GM18867 (cell line): ENCODE results near the gene EXOC6B.

Source experiments
- ATAC-seq: cut with Tn5 transposase; IDR thresholded peaks from one replicate; pipeline ENCODE4 v1.9.1; 2021; ENCODE audit warnings: mild to moderate bottlenecking, moderate library complexity; ENCODE audit not compliant: unreplicated experiment

The EXOC6B gene

DNA sequence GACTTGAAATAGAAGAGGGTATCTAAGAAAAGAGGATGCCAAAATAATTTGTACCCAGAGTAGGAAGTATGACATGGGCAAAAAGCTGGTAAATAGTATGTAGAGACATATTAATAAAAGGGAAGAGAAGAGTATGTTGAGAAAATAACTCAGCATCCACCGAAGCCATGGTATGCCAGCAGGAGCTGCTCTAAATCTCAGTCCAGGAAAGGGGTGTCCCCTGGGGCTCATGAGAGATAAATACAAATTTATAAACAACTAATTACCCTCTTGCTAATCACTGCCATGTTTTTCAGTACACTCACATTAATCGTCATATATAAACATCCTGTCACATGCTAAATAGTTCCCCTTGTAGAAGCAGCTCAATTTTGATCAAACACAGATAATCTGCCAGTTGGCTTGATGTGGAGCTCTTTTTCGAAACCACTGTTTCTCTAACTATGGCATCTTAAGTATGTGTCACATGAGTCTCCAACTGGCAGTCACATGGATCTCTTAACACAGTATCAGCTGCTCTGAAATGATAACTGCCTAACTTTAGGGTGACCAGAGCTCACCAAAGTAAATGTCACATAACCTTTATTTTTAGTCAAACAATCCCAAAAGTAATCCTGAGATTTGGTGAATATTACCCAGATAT is 31.9 kb downstream of the EXOC6B start:
- ATAC-seq: no peak

DNA sequence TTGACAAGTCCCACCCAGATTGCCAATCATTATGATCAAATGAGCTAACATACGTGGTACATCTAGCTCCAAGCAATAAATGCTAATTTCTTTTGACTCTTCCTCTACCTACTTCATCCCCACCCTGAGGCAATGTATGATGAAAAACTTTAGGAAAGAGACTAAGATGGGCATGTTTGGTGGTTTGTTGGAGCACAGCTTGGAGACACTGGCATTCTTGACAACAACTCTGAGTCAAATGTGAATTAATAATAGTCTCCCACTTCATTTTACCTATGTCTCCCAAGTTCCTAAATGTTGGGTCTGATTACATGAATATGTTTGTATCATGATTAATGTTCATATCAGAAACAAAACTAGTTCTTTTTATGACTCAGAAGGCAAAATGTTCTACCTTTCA is 36.6 kb downstream of the EXOC6B start:
- no peak for ATAC-seq

DNA sequence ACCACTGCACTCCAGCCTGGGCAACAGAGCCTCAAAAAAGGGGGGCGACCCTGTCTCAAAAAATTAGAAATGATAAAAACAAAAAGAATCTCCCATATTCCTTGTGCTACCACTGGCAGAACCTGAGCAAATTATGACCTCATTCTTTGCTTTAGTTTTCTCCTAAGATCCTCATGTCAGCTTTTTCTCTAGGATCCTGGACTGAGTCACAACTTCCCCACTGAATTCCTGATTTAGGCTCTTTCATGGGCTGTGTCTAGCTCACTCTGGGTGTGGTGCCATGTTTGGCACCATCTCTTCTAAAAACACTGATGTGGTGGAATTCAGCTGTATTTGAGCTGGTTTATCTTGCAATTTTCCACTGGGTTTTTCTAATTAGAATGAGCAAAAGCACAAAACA is 37.1 kb downstream of the EXOC6B start:
- ATAC-seq: no peak

DNA sequence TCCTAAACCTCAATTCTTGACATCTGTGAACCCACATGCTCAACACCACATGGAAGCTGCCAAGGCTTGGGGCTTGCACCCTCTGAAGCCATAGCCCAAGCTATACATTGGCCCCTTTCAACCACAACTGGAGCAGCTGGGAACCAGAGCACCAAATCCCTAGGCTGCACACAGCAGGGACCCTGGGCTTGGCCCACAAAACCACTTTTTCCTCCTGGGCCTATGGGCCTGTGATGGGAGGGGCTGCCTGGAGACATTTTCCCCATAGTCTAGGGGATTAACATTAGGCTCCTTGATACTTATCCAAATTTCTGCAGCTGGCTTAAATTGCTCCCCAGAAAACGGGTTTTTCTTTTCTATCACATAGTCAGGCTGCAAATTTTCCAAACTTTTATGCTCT is 40.3 kb downstream of the EXOC6B start:
- no peak for ATAC-seq

DNA sequence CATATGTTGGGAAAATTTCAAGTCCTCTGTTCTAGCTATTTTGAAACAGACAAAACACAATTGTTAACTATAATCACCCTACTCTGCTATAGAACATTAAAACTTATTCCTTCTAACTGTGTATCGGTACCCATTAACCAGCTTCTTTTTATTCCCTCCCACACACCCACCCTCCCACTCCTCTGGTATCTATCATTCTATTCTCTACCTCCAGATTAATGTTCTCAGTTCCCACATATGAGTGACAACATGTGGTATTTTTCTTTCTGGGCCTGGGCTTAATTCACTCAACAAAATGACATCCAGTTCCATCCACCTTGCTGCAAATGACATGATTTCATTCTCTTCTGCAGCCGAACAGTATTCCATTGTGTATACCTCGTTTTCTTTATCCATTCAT is 43.3 kb downstream of the EXOC6B start:
- ATAC-seq: no peak

DNA sequence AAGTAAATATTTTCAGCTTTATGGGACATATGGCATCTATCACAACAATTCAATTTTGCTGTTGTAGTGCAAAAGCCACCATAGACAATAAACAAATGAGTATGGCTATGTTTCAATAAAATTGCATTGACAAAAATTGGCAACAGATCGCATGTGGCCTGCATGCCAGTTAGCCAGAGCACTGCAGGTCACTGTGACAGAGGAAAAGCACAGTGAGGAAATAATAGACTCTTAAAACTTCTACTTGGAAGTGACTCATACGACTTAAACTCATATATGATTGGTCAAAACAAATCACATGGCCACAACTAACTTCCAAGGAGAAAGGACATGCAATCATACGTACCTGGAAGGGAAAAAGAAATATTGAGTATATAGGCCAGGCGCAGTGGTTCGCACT is 44.4 kb downstream of the EXOC6B start:
- no peak for ATAC-seq

DNA sequence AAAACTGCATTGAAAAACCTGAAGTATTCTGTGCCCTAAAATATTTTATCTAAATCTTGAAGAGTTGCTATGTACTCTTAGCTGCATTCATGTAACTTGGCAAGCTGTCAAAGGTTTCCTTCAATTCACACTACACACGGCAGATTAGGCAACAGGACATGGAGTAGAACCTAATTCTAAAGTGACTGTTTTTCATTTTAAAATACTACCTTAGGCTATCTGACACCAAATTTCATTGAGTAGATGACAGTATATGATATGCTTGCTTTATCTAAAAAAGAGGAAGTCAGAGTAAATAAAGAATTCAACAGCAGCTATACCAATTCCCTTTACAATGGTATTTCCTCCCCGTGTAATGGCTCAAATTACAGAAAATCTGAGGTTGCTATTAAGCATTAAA is 45.4 kb downstream of the EXOC6B start:
- no peak for ATAC-seq

DNA sequence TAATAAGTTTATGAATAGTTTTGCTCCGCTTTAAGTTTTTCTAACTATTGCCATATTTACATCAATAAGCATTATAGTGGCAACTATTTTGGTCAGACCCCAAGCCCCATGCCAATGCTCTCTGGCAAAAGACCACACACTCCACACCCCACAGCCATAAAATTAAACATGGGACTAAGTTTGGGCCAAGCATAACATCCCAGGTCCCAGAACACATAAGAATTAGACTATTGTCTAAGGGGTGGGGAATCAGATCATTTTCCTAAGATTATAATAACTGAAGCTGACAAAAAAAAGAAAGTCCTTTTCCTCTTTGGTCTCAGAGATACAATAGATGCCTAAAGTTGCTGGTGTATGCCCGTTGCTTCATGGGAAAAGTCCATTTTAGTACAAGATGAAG is 46.3 kb downstream of the EXOC6B start:
- ATAC-seq: no peak

DNA sequence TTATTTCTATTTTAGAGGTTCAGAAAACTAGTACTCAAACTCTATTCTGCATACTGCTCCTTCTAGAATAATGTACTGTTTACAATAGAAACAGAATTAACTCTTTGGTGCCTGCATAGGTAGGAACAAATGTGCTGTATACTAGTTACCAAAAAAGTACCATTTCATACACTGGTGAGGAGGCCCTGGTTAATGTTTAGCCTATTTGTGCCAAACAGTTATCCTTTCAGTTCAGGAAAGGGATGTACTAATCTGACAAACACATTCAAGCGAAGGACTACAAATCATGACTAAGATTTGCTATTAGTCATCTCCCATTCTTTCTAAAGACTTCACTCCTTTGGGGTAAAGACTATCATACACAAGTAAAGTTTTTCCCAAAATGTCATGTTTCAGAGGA is 47.4 kb downstream of the EXOC6B start:
- ATAC-seq: no peak

DNA sequence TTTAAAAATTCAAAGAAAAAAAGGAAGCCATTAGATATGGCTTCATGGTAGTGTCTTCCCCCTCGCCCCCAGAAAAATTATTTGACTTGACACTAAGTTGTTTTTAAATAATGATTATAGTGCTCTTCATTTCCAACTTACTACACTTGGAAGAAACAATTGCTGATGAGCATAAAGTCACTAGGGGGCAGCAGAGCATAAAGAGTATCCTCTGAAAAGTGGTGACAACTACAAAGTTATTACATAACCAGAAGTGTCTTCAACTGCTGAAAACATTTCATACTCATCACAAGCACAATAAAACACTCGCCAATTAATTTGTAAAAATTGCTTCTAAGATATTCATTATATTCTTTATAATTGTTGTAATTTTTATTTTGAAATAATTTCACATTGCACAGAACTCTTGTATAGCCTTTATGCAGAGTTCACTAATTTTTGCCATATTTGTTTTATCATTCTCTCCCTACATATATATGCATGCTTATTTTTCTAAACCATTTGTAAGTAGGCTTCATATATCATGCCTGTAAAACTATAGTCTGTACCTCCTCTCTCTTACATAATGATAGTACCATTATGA is 54.9 kb downstream of the EXOC6B start:
- ATAC-seq: peak; percentile 61

DNA sequence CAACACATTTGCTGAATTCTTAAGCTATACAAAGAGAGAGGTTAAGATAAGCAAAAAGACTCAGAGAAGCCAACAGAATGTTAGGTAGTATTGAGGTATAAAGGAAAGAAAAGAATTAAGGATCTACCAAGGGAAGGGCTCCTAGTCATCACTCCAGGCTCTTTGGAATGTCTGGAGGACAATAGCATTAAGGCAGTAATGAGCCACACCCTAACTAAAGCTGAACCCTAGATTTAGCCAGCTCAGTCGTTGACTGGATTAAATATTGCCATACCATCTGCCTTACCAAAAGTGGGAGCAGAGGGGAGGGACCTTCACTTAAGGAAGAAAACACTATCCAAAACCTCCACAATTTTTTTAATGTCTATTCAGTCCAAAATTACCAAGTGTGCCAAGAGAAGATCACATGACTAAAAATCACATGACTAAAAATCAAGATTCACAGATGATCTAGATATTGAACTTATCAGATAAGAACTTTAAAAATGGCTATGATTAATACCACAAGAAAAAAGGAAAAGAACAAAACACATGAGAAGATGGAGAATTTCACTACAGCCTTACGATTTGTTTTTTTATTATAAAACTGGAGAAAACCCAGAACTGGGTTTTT is 59.7 kb downstream of the EXOC6B start:
- ATAC-seq: no peak

DNA sequence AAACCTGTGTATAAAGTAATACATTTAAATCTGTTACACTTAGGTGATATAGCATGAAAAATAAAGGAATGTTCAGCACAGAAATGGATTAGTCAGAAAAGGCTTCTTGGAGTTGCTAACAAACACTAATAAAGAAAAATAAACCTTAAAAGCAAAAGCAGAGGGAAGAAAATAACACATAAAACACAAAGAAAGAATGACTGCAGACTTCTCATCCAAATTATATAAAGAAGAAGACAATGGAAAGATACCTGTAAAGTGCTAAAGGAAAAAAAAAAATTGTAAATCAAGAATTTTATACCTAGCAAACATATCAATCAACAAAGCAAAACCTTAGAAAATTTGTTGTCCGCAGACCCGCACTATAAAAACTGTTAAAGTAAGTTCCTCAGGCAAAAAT is 63.6 kb downstream of the EXOC6B start:
- ATAC-seq: no peak

DNA sequence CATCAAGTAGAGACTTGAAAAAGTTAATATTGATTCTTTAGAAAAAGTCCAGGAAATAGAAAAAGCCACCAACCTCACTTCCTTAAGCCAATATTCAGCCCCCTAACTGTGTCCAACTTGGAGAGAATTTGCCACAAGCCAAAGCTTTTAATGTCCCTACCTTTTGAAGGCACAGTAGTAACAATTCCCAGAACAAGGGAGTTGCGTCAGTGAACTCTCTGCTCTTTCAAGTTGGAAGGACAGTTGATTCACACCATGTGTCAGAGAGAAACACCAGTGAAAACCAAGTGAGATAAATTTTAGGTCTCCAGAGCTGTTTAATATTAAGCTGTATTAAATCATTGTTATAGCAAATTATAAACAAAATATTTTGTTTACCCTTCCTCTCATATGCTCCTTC is 66.1 kb downstream of the EXOC6B start:
- ATAC-seq: no peak

DNA sequence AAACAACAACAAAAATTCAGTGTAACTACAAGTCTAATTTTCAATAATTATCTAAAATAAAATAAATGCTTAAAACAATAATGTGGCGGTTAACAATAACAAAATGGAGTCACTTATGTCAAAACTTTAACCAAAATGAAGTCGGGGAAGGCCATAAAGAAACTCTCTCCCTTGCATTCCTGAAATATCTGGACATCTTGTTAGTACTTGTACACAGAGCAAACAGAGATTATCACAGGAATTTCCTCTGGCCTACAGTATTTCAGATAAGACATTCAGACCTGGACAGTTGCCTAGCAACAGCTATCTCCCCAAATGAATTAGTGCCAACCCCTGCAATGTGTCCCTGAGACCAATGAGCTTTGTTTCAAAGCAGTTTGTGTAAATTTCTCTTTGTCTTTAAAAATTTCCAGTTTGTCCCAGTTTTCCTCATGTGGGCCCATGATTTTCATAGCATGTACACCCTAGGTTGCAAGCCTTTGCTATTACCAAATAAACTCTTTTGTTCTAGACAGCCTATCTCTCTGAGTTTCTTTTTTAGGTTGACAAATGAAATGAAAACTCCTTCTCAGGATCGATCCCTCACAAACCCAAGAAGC is 68.6 kb downstream of the EXOC6B start:
- no peak for ATAC-seq

DNA sequence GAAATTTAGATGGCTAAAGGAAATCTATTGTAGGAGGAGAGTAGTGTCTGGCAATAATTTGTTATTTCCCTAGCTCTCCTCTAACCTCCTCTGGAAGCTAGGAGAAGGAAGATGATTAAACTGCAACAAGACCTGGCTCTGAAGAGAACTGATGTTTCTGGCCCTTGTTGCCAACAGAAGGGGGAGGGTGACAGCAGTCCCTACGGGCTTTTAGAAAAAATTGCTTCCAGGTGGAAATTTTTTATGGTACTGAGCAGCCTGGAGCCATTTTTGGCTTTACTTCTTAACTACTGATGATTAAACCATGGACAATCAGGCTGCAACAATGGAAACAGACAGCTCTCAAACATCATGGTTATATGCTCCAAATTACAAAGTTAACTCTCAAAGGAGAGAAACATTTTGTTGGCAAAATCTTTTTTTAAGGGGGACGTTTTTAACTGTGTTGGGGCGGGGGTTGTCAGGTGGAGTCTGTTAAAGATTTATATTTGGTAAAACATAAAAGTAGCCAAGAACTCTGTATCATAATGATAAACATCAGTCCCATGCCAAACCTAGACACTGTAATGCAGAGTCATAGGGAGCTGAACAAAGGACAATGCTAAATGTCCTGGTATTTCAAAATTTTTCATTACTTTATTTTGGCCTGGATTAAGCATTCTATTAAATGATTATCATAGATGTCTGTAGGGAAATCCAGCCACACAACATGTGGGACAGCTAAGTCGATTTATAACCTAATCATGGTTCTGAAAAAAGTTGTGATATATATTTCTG is 70.0 kb downstream of the EXOC6B start:
- no peak for ATAC-seq

DNA sequence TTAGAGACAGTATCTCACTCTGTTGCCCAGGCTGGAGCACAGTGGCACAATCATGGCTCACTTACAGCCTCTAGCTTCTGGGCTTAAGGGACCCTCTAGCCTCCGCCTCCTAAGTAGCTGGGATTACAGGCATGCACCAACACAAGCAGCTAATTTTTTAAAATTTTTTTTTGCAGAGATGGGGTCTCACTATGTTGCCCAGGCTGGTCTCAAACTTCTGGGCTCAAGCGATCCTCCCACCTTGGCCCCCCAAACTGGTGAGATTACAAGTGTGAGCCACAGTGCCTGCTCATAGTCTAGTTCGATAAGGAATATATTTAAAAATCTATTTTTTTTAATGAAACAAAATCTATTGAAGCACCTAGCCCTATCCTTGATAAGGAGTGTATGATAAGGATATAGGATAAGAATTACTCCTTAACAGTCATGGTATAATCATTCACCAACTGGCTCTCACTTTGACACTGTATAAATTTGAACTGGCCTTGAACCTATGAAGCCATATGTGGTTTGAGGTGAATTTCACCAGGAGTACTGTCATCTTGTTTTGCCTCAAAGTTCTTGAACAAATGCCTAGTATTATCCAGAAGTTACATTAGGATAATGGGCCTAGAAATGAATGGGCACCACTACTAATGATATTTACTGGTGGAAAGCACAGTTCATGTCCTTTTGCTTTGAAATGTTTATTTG is 71.1 kb downstream of the EXOC6B start:
- no peak for ATAC-seq

DNA sequence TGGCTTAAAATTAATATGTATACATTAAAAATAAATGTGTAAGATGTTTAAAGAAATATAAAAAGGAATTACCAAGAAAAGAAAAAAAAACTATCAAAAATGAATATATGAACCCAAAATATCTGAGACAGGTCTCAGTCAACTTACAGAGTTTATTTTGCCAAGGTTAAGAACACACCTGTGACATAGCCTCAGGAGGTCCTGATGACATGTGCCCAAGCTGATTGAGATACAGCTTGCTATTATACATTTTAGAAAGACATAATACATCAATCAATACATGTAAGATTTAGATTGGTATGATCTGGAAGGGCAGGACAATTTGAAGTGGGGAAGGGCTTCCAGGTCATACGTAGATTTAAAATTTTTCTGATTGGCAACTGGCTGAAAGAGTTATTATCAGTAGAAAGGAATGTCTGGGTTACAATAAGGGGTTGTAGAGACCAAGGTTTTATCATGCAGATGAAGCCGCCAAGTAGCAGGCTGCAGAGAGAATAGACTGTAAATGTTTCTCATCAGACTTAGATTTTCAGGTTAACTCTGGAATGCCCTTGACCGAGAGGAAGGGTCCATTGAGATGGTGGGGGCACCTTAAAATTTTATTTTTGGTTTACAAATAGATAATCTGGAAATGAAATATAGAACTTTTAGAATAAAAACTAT is 74.7 kb downstream of the EXOC6B start:
- no peak for ATAC-seq

DNA sequence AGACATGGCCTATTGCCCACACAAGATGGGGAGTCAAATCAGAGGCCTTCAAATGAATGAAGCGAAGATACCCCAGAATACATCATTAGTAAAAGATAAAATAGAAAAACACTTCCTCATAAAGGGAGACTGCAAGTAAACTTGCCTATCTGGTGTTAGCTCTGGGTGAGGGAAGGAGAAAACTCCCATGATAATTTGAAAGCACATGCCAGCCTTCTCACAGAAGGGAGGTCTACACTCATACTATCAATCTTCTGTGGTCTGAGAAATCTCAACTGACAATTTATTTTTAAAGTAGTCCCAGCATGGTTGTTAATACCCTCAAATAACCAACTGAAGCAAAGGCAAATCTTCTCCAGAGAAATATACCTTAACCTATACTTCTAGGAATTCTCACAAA is 75.4 kb downstream of the EXOC6B start:
- ATAC-seq: no peak

DNA sequence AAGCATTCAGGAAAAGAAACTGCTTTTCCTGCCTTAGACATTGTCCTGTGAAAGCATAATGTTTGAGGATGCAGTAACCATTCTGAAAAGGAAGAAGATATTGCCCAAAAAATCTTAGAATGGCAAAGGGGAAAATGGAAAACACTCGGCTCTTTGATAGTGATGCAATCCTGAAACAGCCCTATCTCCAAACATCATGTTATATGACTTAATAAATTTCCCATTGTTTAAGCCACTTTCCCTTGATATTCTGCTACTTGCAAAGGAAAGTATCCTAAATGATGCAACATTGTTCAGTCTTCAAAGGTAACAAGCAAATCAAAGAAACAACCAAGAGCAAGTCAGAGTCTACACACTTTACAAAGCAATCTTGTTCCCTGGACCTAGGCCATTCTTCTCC is 78.5 kb downstream of the EXOC6B start:
- no peak for ATAC-seq

DNA sequence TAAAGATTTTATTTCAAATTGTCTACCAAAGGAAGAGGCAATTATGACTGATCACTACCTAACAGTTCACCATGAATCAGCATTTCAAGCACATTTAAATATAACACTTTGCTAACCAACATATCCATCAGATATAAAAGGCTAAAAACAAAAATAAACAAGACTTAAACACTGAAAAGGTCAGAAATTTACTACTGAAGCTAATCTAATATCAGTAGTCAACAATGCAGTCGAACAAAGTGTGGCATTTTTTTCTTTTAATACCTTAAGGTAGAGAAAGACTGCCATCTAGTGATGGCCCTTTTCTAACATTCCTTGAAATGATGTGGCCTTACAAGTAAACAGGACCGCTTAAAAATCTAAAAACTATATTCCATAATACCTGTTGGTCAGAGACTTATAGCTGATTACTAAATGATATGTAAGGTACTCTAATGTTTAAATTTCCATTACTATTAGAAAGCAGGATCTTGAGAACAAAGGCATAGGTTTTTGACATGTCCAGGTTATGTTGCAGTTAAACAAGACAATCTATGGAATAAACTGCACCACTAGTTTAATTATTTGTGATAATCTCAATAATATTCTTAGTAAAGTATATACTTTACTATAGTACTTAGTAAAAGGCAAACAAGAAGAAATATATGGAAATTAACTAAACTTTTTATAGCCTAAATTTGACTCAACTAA is 80.0 kb downstream of the EXOC6B start:
- no peak for ATAC-seq
